ENCODE measurements around the gene PODN.

DNA sequence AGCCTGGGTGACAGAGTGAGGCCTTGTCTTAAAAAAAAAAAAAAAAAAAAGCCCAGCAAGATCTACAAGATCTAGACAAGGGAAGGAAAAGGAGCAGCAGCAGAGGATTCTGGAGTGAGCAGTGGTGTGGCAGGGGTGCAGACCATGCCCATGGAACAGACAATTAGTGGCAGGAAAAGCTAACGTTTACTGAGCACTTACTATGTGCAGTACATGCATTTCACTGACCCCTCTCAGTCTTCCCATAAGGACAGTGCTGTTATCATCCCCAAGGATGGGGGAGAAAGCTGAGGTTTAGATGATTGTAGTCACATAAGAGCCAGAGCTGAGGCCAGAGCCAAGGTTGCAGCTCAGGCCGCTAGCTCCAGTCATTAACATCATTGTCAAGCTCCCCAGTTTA lies 5.9 kb downstream of the PODN start:
- TF ChIP-seq, protein P1, sequence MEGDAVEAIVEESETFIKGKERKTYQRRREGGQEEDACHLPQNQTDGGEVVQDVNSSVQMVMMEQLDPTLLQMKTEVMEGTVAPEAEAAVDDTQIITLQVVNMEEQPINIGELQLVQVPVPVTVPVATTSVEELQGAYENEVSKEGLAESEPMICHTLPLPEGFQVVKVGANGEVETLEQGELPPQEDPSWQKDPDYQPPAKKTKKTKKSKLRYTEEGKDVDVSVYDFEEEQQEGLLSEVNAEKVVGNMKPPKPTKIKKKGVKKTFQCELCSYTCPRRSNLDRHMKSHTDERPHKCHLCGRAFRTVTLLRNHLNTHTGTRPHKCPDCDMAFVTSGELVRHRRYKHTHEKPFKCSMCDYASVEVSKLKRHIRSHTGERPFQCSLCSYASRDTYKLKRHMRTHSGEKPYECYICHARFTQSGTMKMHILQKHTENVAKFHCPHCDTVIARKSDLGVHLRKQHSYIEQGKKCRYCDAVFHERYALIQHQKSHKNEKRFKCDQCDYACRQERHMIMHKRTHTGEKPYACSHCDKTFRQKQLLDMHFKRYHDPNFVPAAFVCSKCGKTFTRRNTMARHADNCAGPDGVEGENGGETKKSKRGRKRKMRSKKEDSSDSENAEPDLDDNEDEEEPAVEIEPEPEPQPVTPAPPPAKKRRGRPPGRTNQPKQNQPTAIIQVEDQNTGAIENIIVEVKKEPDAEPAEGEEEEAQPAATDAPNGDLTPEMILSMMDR (IDR thresholded peaks at IDR 0.05) = no peak
- TF ChIP-seq POLR2A (IDR thresholded peaks at IDR 0.05) = no peak
